Fibroblast of skin of left quadriceps (primary cell): Measurements from ENCODE around the gene ANKH.
"Not testable (repeated sequence)": the region's sequence is repeated elsewhere in the genome, so short reads cannot be mapped to it uniquely, and the experiment has no call there.

Experiments
- DNase-seq, 2 experiments: peaks; one replicate each; pipeline ENCODE4 v3.0.0-alpha.2; 2013; ENCODE audit warnings: low read depth in 2 of 2

The ANKH gene

GRCh38 chr5:14871214-14872069 lies at the start of gene ANKH:
Gene ANKH, minus strand, starts transcription at chr5:14871778. Its CDS starts 331 bp downstream, at chr5:14871447.
- DNase-seq, result peak; percentile 55 to 56

DNA sequence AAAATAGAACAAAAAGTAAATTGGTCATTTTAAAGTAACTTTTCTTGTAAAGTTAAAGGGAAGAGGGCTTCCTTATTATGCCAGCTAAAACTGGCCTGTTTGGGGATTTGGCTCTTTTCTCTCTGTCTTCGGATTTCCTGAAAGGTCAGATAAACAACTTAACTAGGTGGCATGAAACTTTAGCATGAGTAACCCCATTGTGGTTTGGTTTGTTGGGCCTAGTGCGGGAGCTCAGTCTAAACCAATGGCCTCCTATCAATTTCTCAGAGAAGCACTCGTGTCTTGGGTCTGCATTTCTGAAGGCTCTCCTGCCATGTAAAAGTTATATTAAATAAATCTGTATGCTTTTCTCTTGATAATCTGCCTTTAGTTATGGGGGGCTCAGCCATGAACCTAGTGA lies 48.5 kb upstream of the ANKH start:
- DNase-seq, result no peak

- DNase-seq, result not testable (repeated sequence)
Observed at GRCh38 chr5:14919106-14919505, 47.5 kb upstream of the ANKH start.

- DNase-seq, result peak in 1 of 2 experiments; percentile 39
Observed at GRCh38 chr5:14917719-14918118, 46.1 kb upstream of the ANKH start.

DNA sequence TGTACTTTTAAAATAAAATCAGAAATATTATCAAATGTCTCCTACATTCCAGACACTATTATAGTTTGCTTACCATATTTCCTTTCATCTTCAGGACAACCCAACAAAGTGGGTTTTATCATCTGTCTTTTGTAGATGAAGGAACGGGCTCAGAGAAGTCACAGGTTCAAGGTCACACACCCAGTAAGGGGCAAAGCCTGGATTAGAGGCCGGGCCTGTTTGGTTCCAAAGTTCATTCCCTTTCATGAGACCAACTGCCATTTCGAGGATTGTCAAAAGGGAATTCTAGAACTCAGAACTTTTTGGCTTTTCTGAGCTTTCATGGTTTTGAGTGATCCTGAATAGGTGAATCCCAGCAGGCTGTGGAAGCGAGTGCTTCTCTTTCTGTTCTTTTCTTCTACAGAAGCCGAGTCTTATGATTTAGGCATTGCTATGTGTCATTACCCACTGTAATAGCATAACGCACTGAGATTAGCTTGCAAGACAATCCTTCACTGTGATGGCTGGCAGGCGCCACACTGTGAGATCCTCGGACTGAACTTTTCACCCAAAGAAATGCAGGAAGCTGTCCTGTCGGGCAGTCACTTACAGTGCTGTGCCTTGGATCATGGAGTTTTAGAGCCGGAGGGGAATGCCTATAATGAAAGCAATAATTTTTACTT lies 43.8 kb upstream of the ANKH start:
- no peak for DNase-seq

DNA sequence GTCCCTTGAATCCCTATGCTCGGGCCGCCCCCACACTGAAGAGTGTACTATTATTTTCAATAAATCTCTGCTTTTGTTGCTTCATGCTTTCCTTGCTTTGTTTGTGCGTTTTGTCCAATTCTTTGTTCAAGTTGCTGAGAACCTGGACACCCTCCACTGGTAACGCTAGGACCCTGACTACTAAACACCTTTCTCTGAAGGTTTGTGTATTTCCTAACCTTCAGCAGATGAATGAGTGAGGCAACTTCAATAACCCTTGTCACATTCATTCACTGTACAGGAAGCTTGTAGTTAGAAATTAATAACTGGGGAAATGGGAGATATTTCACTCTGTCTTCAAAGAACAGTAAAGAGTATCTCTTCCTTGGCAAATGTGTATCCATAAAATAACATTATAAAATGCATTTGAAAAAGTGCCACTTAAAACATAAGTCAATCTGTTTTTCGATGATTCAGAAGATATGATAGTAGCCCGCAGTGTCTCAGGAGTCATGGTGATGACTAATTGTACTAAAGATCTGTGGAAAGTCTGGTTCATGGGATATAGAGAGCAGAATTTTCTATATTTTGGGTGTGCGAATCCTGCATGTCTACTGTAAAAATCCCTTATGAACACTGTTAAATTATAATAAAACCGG lies 43.2 kb upstream of the ANKH start:
- DNase-seq, result peak in 1 of 2 experiments; percentile 46

DNA sequence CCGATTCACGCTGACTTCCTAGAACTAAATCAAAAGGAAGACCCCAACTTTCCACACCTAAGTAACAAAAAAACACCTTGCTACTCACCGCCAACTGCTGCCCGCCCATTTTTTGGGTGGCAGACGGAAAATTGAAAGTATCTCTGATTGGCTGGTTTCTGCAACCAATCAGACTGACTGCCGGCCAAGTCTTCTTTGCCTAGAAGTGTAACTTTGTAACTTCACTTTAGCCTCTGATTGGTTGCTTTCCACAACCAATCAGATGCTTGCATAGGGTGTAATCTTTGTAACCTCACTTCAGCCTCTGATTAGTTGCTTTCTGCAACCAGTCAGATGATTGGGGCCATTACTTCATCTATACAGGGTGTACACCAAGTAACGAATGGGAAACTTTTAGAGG lies 42.6 kb upstream of the ANKH start:
- DNase-seq, result no peak

DNA sequence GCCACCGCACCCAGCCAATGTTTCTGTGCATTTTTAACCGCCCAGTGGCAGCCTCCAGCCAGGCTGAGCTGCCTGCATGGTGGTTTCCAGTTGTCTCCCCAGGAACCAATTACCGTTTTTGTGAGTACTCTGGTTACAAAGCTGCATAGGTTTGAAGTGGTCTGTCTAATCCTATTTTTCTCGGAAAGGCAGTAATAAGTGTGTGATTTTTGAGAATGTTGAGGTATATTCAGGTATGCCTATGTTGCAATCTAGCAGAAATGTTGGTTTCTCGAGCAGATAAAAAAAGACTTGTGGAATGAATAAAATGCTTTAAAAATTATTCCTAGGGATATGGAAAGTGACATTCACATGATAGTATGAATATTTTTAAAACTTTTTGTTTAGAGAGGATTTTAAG lies 41.5 kb upstream of the ANKH start:
- DNase-seq, result peak in 1 of 2 experiments; percentile 59

DNA sequence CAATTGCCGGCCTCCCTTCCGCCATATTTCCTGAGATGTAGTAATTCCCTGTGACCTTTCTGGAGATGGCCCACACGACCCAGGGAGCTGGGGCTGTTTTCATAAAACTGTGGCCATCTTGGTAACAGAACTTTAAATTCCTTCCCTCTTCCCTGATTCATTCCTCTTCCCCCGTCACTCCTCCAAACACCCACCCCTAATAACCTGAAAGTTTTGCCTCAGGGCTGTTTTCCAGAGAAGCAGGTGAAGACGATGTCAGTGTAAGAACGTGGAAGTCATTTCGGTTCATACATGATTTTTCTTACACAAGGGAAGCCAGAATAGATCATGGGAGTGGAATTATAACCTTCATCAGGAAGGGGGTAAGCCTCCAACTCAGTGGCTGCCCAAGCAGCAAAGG lies 40.6 kb upstream of the ANKH start:
- no peak for DNase-seq

GRCh38 chr5:14909369-14909768 lies 37.8 kb upstream of the ANKH start:
- DNase-seq, result no peak

- DNase-seq, result peak in 1 of 2 experiments; percentile 26
Observed at GRCh38 chr5:14908172-14908571, 36.6 kb upstream of the ANKH start.

- DNase-seq, result no peak
Observed at GRCh38 chr5:14906628-14907027, 35.0 kb upstream of the ANKH start.

DNA sequence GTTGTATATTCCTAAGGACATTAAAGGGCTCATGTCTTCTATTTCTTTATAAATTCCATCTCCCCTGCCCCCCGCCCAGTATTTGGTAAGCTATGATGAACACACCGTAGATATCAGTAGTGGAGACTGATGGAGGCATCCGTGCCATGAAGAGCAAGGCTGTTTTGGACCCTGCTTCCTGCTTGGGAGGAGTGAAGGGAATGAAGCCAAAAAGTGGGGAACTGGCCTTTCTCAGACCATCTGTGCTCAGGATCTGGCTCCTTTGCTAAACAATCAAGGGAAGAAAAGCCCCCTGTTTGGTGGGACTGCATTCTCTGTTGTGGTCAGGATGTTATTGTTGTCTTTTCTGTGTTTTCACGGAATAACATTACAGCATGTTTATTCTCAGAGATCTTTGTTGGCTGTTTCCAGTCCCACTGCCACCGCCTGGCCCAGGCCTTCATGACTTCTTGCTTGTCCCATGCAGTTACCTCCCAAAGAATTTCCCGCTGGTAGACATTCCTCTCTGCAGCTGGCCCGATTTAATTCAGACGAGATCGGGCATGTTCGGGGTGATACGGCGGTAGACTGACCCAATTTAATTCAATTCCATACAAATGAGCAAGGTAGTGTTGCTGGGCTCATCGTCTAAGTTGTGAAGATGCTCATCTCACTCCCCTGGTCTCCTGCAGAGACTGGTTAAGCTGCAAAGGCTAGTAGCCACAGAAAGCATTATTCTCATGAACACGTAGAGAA lies 31.4 kb upstream of the ANKH start:
- DNase-seq, result no peak

DNA sequence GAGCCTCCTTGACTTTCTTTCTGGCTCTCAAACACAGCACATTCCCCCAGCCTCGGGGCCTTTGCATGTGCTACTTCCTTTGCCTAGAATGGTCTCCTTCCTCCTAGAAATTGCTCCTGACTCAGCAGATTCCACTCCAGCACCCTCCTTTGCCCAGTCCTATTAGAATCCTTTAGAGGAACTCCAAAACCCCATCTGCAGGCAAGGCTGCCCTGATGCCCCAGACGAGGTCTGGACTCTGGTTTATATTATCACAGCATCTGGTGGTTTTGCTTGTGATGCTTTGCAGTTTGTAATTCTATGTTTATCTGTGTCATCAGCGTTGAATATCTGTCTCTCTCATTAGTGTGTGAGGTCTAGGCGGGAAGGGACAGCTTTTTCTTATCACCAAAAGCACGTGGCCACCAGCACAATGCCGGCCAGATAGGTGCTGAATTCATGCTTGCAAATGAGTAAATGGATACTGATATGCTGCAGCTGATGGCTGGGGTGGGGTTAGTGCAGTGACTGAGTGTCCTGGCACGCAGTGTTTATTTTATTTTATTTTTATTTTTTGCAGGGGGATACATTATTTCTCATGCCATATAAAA lies 30.0 kb upstream of the ANKH start:
- no peak for DNase-seq

DNA sequence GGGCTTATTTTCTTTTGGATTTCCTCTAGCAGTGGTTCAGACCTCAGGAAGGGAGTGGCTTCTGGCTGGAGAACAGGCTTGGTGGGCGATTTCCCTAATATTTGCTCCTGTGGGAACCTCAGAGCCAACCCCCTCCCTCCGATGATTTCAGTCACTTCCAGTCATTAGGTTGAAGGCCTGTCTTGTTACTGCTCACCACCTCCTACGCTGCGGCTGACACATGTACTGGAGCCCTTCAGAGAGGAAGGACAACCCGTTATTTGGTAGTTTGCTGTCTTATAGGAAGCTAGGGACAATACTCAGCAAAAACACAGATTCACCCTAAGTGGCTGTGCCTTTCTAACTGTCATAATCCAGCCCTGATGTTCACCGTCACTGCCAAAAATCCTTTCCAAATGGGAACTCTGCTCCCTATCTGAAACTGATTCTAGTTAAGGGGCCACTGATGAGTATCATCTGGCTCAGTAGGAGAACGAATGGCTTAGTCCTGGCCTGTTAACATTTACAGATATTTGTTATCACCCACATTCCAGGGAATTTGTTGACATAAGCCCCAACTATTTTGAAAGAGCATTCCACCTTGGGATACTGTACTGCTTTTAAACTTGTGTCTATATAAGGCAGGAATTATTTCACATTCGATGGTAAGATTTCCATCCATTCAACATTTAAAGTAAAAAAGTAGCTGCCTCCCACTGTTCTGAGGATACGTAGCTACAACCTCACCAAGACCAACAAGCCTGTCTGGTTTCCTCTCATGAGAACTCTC lies 29.3 kb upstream of the ANKH start:
- DNase-seq, result peak; percentile 69 to 72

DNA sequence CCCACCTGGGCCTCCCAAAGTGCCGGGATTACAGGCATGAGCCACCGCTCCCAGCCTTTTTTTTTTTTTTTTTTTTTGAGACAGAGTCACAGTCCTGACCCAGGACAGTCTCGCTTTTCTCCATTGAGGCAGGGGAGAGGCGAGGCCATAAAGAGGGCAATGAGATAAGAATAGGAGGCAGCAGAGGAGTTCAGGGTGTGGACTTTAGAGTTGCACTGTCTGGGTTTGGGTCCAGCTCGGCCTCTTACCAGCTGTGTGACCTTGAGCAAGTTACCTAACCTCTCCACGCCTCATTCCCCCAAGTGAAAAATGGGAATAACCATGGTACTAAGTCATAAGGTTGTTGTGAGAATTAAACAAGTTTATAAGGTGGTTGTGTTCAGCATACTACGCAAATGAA lies 24.6 kb upstream of the ANKH start:
- no peak for DNase-seq

DNA sequence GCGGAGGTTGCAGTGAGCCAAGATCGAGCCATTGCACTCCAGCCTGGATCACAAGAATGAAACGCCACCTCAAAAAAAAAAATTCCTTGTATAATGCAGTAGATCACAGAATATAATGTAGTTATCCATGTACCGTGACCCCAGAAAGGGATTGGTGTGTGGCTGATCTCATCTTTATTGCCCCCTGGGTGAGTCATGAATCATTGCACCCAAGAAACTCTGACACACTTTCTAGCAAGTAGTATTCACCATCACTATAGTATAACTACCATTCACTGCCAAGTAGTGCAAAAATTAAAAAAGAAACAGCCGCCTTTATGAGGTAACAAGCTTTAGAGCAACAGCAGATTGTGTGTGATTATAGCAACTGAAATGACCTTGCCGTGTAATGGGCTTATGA lies 23.7 kb upstream of the ANKH start:
- DNase-seq, result no peak

DNA sequence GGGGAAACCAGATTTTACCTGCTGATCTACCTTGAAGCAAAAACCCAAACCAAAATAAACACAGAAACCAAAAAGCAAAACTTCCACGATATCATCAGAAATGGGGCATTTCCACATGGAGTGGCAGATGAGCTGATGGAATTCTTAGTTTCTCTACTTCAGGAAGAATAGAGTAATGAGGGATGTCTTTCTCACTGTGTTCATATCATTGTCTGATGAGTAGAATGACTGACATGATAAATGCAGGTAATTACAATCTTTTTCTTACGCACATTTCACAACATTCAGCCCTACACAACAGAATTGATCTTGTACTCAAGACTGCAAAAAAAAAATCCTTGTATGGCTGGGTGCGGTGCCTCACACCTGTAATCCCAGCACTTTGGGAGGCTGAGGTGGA lies 23.2 kb upstream of the ANKH start:
- DNase-seq, result no peak

DNA sequence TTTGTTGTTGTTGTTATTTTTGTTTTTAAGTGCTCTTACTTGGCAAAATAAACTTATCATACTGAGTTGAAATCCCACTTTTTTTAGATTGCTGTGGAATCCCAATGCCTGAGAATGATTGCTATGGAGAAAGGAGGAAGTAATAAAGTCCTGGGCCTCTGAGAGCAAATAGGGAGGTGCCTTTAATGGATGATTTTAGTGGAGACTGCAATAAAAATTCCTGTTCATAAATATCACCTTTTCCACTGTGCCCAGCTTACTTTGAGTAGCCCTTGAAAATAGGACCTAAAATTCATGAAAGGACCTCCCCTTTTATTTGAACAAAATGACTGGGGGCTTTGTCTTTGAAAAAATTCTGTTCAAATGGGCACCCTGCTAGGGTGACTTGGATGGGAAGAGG lies 21.8 kb upstream of the ANKH start:
- no peak for DNase-seq

DNA sequence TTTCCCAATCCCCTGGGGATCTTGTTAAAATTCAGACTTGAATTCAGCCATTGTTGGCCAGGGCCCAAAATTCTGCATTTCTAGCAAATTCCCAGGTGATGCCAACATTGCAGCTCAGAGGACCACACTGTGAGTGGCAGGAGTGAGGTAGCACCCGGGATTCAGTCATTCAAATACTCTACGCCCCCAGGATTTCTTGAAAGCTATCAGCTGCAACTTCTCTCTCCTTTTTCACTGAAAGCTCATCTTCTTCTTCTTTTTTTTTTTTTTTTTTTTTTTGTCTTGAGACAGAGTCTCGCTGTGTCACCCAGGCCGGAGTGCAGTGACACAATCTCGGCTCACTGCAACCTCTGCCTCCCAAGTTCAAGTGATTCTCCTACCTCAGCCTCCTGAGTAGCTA lies 19.3 kb upstream of the ANKH start:
- no peak for DNase-seq

GRCh38 chr5:14884062-14884612 lies 12.6 kb upstream of the ANKH start:
- no peak for DNase-seq
